H9 (cell line): ENCODE results near the gene TAOK1. TPM values are rescaled to one million over a fixed set of nuclear protein-coding genes. Genes with fewer than 3 reads are reported as not detected.

Experiments
- DNase-seq: peaks from one replicate; pipeline ENCODE4 v3.0.0-alpha.2; 2017
- H2AFZ ChIP-seq: one replicate; pipeline ENCODE4 v1.6.1; 2013; ENCODE audit warnings: mild to moderate bottlenecking, low read length, control low read depth, moderate library complexity
- H2AK5ac ChIP-seq: 2 replicates; pipeline ENCODE4 v1.6.1; 2013; ENCODE audit warnings: low read length, control low read depth, mixed read lengths; ENCODE audit not compliant: insufficient read length
- H2BK120ac ChIP-seq: one replicate; pipeline ENCODE4 v1.6.1; 2013; ENCODE audit warnings: low read depth, mild to moderate bottlenecking, low read length, control low read depth, inconsistent platforms; ENCODE audit not compliant: poor library complexity, severe bottlenecking
- H2BK12ac ChIP-seq: 2 replicates; pipeline ENCODE4 v1.6.1; 2013; ENCODE audit warnings: low read length, control low read depth, mixed read lengths, low read depth; ENCODE audit not compliant: insufficient read length
- H2BK15ac ChIP-seq: 2 replicates; pipeline ENCODE4 v1.6.1; 2013; ENCODE audit warnings: low read depth, low read length, control low read depth
- H2BK20ac ChIP-seq: one replicate; pipeline ENCODE4 v1.6.1; 2013; ENCODE audit warnings: low read depth, mild to moderate bottlenecking, low read length, control low read depth, inconsistent platforms; ENCODE audit not compliant: poor library complexity, severe bottlenecking
- H2BK5ac ChIP-seq: 2 replicates; pipeline ENCODE4 v1.6.1; 2013; ENCODE audit warnings: low read length, control low read depth, mixed read lengths; ENCODE audit not compliant: insufficient read length
- H3K14ac ChIP-seq: 2 replicates; pipeline ENCODE4 v1.6.1; 2013; ENCODE audit warnings: low read length, control low read depth; ENCODE audit not compliant: insufficient read depth
- H3K18ac ChIP-seq: 2 replicates; pipeline ENCODE4 v1.6.1; 2013; ENCODE audit warnings: low read depth, mild to moderate bottlenecking, mixed read lengths, low read length, control low read depth; ENCODE audit not compliant: insufficient read length
- H3K23ac ChIP-seq: 2 replicates; pipeline ENCODE4 v1.6.1; 2013; ENCODE audit warnings: low read length, control low read depth, mixed read lengths, low read depth; ENCODE audit not compliant: insufficient read length
- H3K23me2 ChIP-seq: 2 replicates; pipeline ENCODE4 v1.6.1; 2013; ENCODE audit warnings: low read depth, mild to moderate bottlenecking, mixed read lengths, low read length, control low read depth; ENCODE audit not compliant: insufficient read length, poor library complexity, severe bottlenecking
- H3K27ac ChIP-seq: 2 replicates; pipeline ENCODE4 v1.5.1; 2013; ENCODE audit warnings: low read length, control low read depth, mixed read lengths, low read depth; ENCODE audit not compliant: insufficient read length
- H3K27me3 ChIP-seq: 2 replicates; pipeline ENCODE4 v1.6.1; 2013; ENCODE audit warnings: low read length, control low read depth, inconsistent platforms; ENCODE audit not compliant: insufficient read depth
- H3K4ac ChIP-seq: 2 replicates; pipeline ENCODE4 v1.6.1; 2013; ENCODE audit warnings: low read depth, mild to moderate bottlenecking, control low read depth, inconsistent platforms, low read length, moderate library complexity
- H3K4me1 ChIP-seq: 2 replicates; pipeline ENCODE4 v1.6.1; 2013; ENCODE audit warnings: low read length, control low read depth, inconsistent platforms; ENCODE audit not compliant: insufficient read depth
- H3K4me2 ChIP-seq: 2 replicates; pipeline ENCODE4 v1.6.1; 2013; ENCODE audit warnings: low read length, control low read depth, mixed read lengths; ENCODE audit not compliant: insufficient read length, insufficient read depth
- H3K56ac ChIP-seq: 2 replicates; pipeline ENCODE4 v1.6.1; 2013; ENCODE audit warnings: low read depth, mild to moderate bottlenecking, mixed read lengths, low read length, control low read depth; ENCODE audit not compliant: insufficient read length
- H3K79me1 ChIP-seq: 2 replicates; pipeline ENCODE4 v1.6.1; 2013; ENCODE audit warnings: low read depth, mild to moderate bottlenecking, moderate library complexity, low read length, control low read depth, inconsistent platforms; ENCODE audit not compliant: insufficient read depth, poor library complexity, severe bottlenecking
- H3K79me2 ChIP-seq: 2 replicates; pipeline ENCODE4 v1.6.1; 2013; ENCODE audit warnings: low read length, control low read depth, inconsistent platforms; ENCODE audit not compliant: insufficient read depth
- H3K9ac ChIP-seq: 2 replicates; pipeline ENCODE4 v1.6.1; 2013; ENCODE audit warnings: low read length, control low read depth, mixed read lengths; ENCODE audit not compliant: insufficient read length; ENCODE audit errors: extremely low read depth
- H3K9me3 ChIP-seq: one replicate; pipeline ENCODE4 v1.6.1; 2013; ENCODE audit warnings: low read depth, low read length, inconsistent platforms; ENCODE audit not compliant: control insufficient read depth
- H3T11ph ChIP-seq: one replicate; pipeline ENCODE4 v1.6.1; 2013; ENCODE audit warnings: mild to moderate bottlenecking, low read length, control low read depth, inconsistent platforms
- H4K20me1 ChIP-seq: one replicate; pipeline ENCODE4 v1.6.1; 2013; ENCODE audit not compliant: control insufficient read depth, insufficient read length, insufficient read depth
- H4K5ac ChIP-seq: 2 replicates; pipeline ENCODE4 v1.6.1; 2013; ENCODE audit warnings: low read depth, mild to moderate bottlenecking, mixed read lengths, low read length, control low read depth; ENCODE audit not compliant: insufficient read length
- H4K8ac ChIP-seq: replicated peaks from 2 replicates; pipeline ENCODE4 v1.6.1; 2013; ENCODE audit warnings: low read length, control low read depth, mixed read lengths, low read depth; ENCODE audit not compliant: insufficient read length
- H4K91ac ChIP-seq: 2 replicates; pipeline ENCODE4 v1.6.1; 2013; ENCODE audit warnings: low read depth, mild to moderate bottlenecking, moderate library complexity, mixed read lengths, low read length, control low read depth; ENCODE audit not compliant: insufficient read length
- H3K27ac Mint-ChIP-seq, 3 experiments: 2 replicates in 2 of 3; 3 replicates in 1 of 3; pipeline ENCODE4 v1.8.0; 2020 to 2021; ENCODE audit warnings: mixed read lengths in 3 of 3, mild to moderate bottlenecking in 1 of 3, moderate library complexity in 1 of 3
- H3K27me3 Mint-ChIP-seq: 2 replicates; pipeline ENCODE4 v1.8.0; 2021; ENCODE audit warnings: low read depth, mild to moderate bottlenecking, moderate library complexity, mixed read lengths
- H3K36me3 Mint-ChIP-seq, 3 experiments: 2 replicates in 2 of 3; 3 replicates in 1 of 3; pipeline ENCODE4 v1.8.0; 2020 to 2021; ENCODE audit warnings: low read depth in 3 of 3, mixed read lengths in 3 of 3; ENCODE audit not compliant: insufficient read depth in 1 of 3
- H3K4me1 Mint-ChIP-seq, 2 experiments: 2 replicates each; pipeline ENCODE4 v1.8.0; 2020; ENCODE audit warnings: mixed read lengths in 2 of 2
- H3K4me3 Mint-ChIP-seq, 2 experiments: 2 replicates in 1 of 2; 3 replicates in 1 of 2; pipeline ENCODE4 v1.8.0; 2020 to 2021; ENCODE audit warnings: mild to moderate bottlenecking in 2 of 2, mixed read lengths in 2 of 2, moderate library complexity in 1 of 2
- H3K9me3 Mint-ChIP-seq, 2 experiments: 2 replicates in 1 of 2; 3 replicates in 1 of 2; pipeline ENCODE4 v1.8.0; 2020; ENCODE audit warnings: mild to moderate bottlenecking in 2 of 2, mixed read lengths in 2 of 2, moderate library complexity in 1 of 2
- CTCF ChIP-seq: fragments of 200-600 bp; sonication (generic); conservative IDR thresholded peaks from 3 replicates; pipeline ENCODE4 v1.8.0; 2021; ENCODE audit warnings: antibody characterized with exemption, mild to moderate bottlenecking
- WGBS: extraction: QIAGEN DNeasy Blood & Tissue Kit; methylation state at CpG from one replicate; pipeline ENCODE4 v1.1.7; 2013; ENCODE audit warnings: missing lambda C conversion rate, low lambda C conversion rate, mixed read lengths; ENCODE audit not compliant: insufficient read length; ENCODE audit errors: extremely low coverage; 5-methylcytosine and 5-hydroxymethylcytosine counted together
- total RNA-seq: library from RNA; stranded (reverse); gene quantifications from 2 replicates; pipeline ENCODE4 v1.2.1, GENCODE V29; 2021

Gene TAOK1
- total RNA-seq, 1 experiment from 2014 or later: 93.0 TPM

- H4K91ac ChIP-seq: no peak overlapping the region
- H3K9ac ChIP-seq: no peak overlapping the region
- no peak overlapping the region for H3T11ph ChIP-seq
- no peaks in the 10 kb centered on the region for H3K27me3 Mint-ChIP-seq
- no peak overlapping the region for H4K8ac ChIP-seq
- no peaks in the 10 kb centered on the region for H3K4me1 ChIP-seq
- peaks cover 15% of the 10 kb centered on the region for H3K79me1 ChIP-seq
- no peak overlapping the region for H2BK120ac ChIP-seq
- no peaks in the 10 kb centered on the region for H3K9me3 ChIP-seq
- H2AK5ac ChIP-seq: no peak overlapping the region
- no peak overlapping the region for H2AFZ ChIP-seq
- peaks cover 0 to 3% of the 10 kb centered on the region in 2 experiments; a peak in 1 of 4 replicates for H3K4me1 Mint-ChIP-seq
- no peak overlapping the region for H3K23ac ChIP-seq
- H3K9me3 Mint-ChIP-seq: no peaks in the 10 kb centered on the region
- no peak overlapping the region for H3K18ac ChIP-seq
- no peak overlapping the region for H2BK20ac ChIP-seq
- H2BK15ac ChIP-seq: no peak overlapping the region
- no peak overlapping the region for H3K56ac ChIP-seq
- H3K23me2 ChIP-seq: no peaks in the 10 kb centered on the region
- WGBS: no CpG with 5 or more reads among the region's 4 CpGs
- H3K79me2 ChIP-seq: peaks cover 33% of the 10 kb centered on the region
- H3K27me3 ChIP-seq: no peaks in the 10 kb centered on the region
- no peak overlapping the region for H2BK5ac ChIP-seq
- no peaks in the 10 kb centered on the region for H4K20me1 ChIP-seq
- peak overlapping the region in 1 of 3 experiments; percentile 44; a peak in 2 of 7 replicates for H3K27ac Mint-ChIP-seq
- no peak for TF ChIP-seq CTCF
- H2BK12ac ChIP-seq: no peak overlapping the region
- H3K4me2 ChIP-seq: no peak overlapping the region
- H3K36me3 Mint-ChIP-seq: peaks cover 16 to 32% (median 24%) of the 10 kb centered on the region in 3 experiments; a peak in 6 of 7 replicates
- no peak for DNase-seq
- H3K14ac ChIP-seq: no peak overlapping the region
- H3K4ac ChIP-seq: no peak overlapping the region
- H3K4me3 Mint-ChIP-seq: no peak overlapping the region
- no peak overlapping the region for H3K27ac ChIP-seq
- no peak overlapping the region for H4K5ac ChIP-seq
Measured at GRCh38 chr17:29401258-29401657, 11.1 kb downstream of the TAOK1 start.
